ENCODE data around the gene BHLHA15. TPM values are rescaled to one million over a fixed set of nuclear protein-coding genes. Genes with fewer than 3 reads are reported as not detected.

BHLHA15 gene
- total RNA-seq, 1 donor from 2014 or later: 0.34 TPM

GRCh38 chr7:98186452-98187137 is 24.6 kb upstream of the BHLHA15 start:
- intact Hi-C loops (cut with micrococcal nuclease): no loop called here

DNA sequence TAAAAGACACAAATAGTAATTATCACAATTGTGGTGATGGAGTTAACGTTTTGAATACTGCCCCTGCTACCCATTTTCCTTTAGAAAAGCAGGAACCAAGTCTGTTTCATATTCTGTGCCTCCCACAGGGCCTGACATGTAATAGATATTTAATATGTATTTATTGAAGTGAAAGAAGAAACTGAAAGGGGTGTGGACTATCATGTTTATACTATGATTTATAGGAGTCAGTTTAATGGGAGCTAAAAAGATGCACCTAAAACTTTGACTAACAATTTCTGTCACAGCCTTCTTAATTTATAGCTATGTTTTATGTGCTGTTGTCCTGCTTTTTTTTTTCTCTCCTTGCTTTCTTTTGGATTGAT is 24.1 kb upstream of the BHLHA15 start:
- intact Hi-C loops (cut with micrococcal nuclease): no loop called here

DNA sequence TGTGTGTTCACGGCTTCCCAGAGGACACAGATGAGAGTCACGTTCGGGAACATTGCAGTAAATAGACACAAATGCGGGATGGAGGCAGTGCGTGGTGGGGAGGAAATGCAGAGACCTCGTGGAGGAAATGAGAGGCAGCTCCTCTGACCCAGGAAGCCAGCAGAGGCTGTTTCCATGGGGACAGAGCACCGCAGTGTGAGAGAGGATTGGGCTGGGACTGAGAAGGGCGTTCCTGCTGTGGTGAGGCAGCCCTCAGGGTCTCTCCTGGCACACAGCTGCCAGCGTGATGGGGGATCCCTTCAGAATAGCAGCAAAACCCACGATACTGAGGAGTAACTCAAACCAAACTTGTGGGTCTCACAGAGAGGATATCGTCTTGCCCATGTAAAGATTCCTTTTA is 21.7 kb upstream of the BHLHA15 start:
- intact Hi-C loops (cut with micrococcal nuclease): no loop called here

- intact Hi-C loops (cut with micrococcal nuclease): no loop called here
These were observed 19.4 kb upstream of the BHLHA15 start for GRCh38 chr7:98191668-98192431.

GRCh38 chr7:98192781-98193457 is 18.3 kb upstream of the BHLHA15 start:
- intact Hi-C loops (cut with micrococcal nuclease): no loop called here

DNA sequence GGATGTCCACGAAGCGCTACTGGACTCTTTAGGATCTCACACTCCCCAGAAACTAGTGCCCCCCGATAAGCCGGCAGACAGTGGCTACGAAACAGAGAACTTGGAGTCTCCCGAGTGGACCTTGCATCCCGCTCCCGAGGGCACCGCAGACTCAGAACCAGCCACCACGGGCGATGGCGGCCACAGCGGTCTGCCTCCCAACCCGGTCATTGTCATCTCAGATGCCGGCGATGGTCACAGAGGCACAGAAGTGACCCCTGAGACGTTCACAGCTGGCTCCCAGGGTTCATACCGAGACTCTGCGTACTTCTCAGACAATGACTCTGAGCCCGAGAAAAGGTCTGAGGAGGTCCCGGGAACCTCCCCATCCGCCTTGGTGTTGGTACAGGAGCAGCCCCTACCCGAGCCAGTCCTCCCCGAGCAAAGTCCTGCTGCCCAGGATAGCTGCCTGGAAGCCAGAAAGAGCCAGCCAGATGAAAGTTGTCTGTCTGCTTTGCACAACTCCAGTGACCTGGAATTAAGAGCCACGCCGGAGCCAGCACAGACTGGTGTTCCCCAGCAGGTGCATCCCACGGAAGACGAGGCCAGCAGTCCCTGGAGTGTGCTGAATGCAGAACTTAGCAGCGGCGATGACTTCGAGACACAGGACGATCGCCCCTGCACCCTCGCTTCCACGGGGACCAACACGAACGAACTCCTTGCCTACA is 17.6 kb upstream of the BHLHA15 start:
- intact Hi-C loops (cut with micrococcal nuclease): no loop called here

GRCh38 chr7:98194186-98194585 is 17.1 kb upstream of the BHLHA15 start:
- intact Hi-C loops (cut with micrococcal nuclease): no loop called here

DNA sequence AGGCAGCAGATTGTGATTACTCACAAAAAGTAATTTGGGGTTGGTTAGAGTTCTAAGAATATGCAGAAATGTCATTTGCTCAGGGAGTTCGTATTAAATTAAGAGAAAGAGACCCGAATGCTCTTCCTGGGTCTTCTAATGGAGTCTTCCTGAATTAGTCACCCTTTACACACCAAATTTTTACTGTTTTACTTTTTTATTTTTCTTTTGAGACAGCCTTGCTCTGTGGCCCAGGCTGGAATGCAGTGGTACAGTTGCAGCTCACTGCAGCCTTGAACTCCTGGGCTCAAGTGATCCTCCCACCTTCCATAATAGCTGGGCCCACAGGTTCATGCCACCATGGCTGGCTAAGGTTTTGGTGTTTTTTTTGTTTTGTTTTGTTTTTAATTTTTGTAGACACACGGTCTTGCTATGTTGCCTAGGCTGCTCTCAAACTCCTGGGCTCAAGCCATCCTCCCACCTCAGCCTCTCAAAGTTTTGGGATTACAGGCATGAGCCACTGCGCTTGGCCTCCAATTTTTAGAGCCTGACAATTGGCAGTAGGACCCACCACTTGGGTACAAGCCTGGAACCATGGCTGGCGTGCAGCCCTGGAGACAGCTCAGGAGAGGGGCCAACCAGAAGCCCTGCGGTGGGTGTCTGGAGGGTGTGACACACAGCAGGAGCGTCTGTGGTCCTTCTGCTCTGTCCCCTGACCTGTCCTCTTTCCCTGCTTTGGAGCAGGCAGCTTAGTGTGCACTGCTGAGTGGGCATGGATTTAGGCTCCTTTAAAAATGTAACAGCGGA is 16.4 kb upstream of the BHLHA15 start:
- intact Hi-C loops (cut with micrococcal nuclease): no loop called here

- intact Hi-C loops (cut with micrococcal nuclease): no loop called here
These were observed 14.3 kb upstream of the BHLHA15 start for GRCh38 chr7:98196706-98197605.

DNA sequence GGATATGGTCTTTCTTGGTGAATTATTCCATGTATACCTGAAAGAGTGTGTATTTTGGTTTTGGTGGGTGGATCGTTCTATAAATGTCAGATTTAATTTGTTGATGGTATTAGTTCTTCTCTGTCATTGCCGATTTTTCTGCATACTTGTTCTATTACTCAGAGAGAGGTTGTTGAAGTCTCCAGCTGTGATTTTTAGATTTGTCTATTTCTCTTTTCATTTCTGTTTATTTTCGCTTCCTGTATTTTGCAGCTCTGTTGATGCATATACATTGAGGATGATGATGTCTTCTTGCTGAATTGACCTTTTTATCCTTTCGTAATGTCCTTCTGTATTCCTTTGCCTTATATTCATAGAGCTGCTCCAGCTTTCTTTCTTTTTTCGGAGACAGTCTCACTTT is 12.1 kb upstream of the BHLHA15 start:
- intact Hi-C loops (cut with micrococcal nuclease): no loop called here

- intact Hi-C loops (cut with micrococcal nuclease): loop anchor here (5.0 kb wide), 1 partner anchor 82 kb away; the partner anchor contains the start of gene BRI3
These were observed 10.9 kb upstream of the BHLHA15 start for GRCh38 chr7:98200364-98200763.

DNA sequence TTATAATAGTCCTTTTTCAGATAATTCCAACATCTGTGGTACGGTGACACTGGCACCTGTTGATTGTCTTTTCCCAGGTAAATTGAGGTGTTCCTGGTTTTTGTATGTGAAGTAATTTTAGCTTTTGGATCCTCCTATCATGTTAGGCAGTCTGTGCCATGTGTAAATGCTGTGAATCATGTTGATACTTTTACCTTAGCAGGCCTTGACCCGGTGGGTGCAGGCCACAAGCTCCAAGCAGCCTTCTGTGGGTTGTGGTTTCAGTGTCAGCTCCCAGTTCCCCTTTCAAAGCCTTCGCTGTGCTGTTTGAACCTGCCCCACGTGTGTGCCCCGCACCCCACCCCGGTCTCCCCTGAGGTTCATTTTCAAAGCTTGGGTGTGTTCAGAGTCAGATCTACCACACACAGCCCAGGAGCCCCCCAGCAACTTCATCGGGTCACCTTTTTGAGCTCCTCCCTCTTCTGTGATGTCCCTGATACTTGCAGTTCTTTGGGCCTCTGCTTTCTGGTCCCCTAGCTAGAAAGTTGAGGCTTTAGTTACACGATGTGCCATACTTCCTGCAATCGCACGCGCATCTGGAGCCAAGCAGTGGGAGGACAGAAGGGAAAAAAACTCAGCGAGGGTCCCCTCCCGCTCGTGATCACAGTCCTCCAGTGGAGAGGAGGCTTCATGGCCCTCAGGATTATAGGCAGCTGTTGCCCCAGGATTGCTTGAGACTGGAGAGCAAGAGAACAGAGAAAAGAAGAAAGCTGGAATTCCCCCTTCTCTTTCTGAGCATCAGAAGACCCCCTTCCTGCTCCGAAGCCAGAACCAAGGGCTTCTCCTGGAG is 8.7 kb upstream of the BHLHA15 start:
- intact Hi-C loops (cut with micrococcal nuclease): loop anchor here (1.0 to 5.0 kb wide), 3 partner anchors 49 to 330 kb away; partner anchors contain the start of genes ASNS and BRI3

- intact Hi-C loops (cut with micrococcal nuclease): loop anchor here (5.0 kb wide), 1 partner anchor 79 kb away; the partner anchor contains the start of gene BRI3
These were observed 7.8 kb upstream of the BHLHA15 start for GRCh38 chr7:98203261-98203963.

- intact Hi-C loops (cut with micrococcal nuclease): loop anchor here (5.0 kb wide), 1 partner anchor 78 kb away; the partner anchor contains the start of gene BRI3
These were observed 7.2 kb upstream of the BHLHA15 start for GRCh38 chr7:98203964-98204605.

DNA sequence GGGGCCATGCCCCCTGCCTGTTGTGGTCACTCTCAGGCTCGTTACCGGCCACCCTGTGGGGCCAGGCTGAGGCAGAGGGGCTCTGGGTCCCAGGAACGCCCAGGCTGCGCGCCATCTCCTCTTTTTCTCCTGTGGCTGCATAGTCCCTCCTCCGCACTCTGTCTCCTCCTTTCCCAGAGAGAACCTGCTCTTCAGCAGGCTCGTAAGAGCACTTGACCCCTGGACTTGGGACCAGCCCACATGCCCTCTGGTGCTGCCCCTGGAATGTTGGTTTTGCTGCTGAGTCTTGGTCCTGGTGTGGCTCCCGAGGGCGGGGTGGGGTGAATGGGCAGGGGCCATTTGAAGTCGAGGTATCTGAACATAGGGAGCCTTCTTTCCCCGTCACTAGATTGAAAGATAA is 6.6 kb upstream of the BHLHA15 start:
- intact Hi-C loops (cut with micrococcal nuclease): loop anchor here (5.0 kb wide), 1 partner anchor 78 kb away; the partner anchor contains the start of gene BRI3

- intact Hi-C loops (cut with micrococcal nuclease): no loop called here
These were observed 5.9 kb upstream of the BHLHA15 start for GRCh38 chr7:98205162-98205845.
